ENCODE data around the gene PODN.

Gene PODN

DNA sequence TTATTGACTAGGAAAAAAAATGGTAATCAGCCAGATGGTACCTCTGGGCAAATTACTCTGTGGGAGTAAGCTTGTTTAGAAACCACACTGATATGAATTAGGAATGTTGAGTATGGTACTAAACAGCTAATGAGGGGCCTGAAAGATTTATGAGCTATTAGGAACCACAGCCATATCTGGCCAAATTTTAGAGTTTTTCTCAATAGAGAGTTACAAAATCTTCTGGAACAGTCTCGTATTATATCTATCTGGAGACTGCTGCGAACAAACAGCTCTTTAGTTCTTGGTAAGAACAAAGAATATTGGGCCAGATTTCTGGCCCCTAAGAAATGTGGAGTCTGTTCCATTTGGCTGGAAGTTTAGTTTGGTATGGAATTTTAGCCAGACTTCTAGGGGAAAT is 4.9 kb upstream of the PODN start (continued):
- TF ChIP-seq, protein P1, sequence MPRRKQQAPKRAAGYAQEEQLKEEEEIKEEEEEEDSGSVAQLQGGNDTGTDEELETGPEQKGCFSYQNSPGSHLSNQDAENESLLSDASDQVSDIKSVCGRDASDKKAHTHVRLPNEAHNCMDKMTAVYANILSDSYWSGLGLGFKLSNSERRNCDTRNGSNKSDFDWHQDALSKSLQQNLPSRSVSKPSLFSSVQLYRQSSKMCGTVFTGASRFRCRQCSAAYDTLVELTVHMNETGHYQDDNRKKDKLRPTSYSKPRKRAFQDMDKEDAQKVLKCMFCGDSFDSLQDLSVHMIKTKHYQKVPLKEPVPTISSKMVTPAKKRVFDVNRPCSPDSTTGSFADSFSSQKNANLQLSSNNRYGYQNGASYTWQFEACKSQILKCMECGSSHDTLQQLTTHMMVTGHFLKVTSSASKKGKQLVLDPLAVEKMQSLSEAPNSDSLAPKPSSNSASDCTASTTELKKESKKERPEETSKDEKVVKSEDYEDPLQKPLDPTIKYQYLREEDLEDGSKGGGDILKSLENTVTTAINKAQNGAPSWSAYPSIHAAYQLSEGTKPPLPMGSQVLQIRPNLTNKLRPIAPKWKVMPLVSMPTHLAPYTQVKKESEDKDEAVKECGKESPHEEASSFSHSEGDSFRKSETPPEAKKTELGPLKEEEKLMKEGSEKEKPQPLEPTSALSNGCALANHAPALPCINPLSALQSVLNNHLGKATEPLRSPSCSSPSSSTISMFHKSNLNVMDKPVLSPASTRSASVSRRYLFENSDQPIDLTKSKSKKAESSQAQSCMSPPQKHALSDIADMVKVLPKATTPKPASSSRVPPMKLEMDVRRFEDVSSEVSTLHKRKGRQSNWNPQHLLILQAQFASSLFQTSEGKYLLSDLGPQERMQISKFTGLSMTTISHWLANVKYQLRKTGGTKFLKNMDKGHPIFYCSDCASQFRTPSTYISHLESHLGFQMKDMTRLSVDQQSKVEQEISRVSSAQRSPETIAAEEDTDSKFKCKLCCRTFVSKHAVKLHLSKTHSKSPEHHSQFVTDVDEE (CRISPR knock-in tag; IDR thresholded peaks at IDR 0.05) = no peak
- no peak for TF ChIP-seq ZC3H10 (CRISPR knock-in tag; IDR thresholded peaks at IDR 0.05)
- no peak for TF ChIP-seq ARNTL (CRISPR knock-in tag; IDR thresholded peaks at IDR 0.05; ENCODE audit: borderline replicate concordance, low read depth)
- no peak for TF ChIP-seq GLIS3 (CRISPR knock-in tag; IDR thresholded peaks at IDR 0.05)

DNA sequence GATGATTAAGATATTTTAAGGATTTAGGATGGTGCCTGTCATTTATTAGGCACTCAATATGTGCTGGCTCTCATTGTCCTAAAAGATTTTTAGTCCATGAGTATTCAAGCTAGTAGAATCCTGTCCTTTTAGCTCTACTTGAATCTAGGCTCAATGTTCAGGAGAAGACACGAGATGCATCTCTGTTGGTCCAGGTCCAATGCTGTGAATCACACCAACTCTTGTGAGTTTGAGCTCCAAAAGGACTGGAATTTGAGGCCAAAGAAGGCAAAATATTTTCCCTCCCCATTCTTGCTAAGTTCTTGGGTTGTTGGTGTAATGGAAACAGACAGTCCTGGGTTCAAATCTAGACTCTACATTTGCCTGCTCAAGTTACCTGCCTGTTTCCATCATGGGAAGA is 1.4 kb upstream of the PODN start:
- no peak for TF ChIP-seq ZNF565 (CRISPR knock-in tag; conservative IDR thresholded peaks at IDR 0.05; ENCODE audit: low read depth)
- no peak for TF ChIP-seq ZC3H10 (CRISPR knock-in tag; IDR thresholded peaks at IDR 0.05)
- TF ChIP-seq, protein P2, sequence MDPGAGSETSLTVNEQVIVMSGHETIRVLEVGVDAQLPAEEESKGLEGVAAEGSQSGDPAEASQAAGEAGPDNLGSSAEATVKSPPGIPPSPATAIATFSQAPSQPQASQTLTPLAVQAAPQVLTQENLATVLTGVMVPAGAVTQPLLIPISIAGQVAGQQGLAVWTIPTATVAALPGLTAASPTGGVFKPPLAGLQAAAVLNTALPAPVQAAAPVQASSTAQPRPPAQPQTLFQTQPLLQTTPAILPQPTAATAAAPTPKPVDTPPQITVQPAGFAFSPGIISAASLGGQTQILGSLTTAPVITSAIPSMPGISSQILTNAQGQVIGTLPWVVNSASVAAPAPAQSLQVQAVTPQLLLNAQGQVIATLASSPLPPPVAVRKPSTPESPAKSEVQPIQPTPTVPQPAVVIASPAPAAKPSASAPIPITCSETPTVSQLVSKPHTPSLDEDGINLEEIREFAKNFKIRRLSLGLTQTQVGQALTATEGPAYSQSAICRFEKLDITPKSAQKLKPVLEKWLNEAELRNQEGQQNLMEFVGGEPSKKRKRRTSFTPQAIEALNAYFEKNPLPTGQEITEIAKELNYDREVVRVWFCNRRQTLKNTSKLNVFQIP (CRISPR knock-in tag; IDR thresholded peaks at IDR 0.05; ENCODE audit: borderline replicate concordance, low read depth) = no peak
- no peak for TF ChIP-seq TOX (CRISPR knock-in tag; IDR thresholded peaks at IDR 0.05; ENCODE audit: borderline replicate concordance)
- no peak for TF ChIP-seq ZFP3 (CRISPR knock-in tag; IDR thresholded peaks at IDR 0.05)
- TF ChIP-seq GLIS3 (CRISPR knock-in tag; IDR thresholded peaks at IDR 0.05) = no peak
- TF ChIP-seq, protein P3, sequence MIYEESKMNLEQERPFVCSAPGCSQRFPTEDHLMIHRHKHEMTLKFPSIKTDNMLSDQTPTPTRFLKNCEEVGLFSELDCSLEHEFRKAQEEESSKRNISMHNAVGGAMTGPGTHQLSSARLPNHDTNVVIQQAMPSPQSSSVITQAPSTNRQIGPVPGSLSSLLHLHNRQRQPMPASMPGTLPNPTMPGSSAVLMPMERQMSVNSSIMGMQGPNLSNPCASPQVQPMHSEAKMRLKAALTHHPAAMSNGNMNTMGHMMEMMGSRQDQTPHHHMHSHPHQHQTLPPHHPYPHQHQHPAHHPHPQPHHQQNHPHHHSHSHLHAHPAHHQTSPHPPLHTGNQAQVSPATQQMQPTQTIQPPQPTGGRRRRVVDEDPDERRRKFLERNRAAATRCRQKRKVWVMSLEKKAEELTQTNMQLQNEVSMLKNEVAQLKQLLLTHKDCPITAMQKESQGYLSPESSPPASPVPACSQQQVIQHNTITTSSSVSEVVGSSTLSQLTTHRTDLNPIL (CRISPR knock-in tag; IDR thresholded peaks at IDR 0.05; ENCODE audit: low read depth) = no peak
- no peak for TF ChIP-seq RARB (CRISPR knock-in tag; IDR thresholded peaks at IDR 0.05)
- no peak for TF ChIP-seq ESRRG (CRISPR knock-in tag; IDR thresholded peaks at IDR 0.05)
- no peak for TF ChIP-seq ZNF70 (CRISPR knock-in tag; IDR thresholded peaks at IDR 0.05)
- no peak for TF ChIP-seq SNAI2 (CRISPR knock-in tag; IDR thresholded peaks at IDR 0.05)
- TF ChIP-seq BACH2 (CRISPR knock-in tag; IDR thresholded peaks at IDR 0.05; ENCODE audit: borderline replicate concordance) = no peak
- TF ChIP-seq, protein P4, sequence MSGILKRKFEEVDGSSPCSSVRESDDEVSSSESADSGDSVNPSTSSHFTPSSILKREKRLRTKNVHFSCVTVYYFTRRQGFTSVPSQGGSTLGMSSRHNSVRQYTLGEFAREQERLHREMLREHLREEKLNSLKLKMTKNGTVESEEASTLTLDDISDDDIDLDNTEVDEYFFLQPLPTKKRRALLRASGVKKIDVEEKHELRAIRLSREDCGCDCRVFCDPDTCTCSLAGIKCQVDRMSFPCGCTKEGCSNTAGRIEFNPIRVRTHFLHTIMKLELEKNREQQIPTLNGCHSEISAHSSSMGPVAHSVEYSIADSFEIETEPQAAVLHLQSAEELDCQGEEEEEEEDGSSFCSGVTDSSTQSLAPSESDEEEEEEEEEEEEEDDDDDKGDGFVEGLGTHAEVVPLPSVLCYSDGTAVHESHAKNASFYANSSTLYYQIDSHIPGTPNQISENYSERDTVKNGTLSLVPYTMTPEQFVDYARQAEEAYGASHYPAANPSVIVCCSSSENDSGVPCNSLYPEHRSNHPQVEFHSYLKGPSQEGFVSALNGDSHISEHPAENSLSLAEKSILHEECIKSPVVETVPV (CRISPR knock-in tag; IDR thresholded peaks at IDR 0.05) = no peak
- no peak for TF ChIP-seq CSDC2 (CRISPR knock-in tag; IDR thresholded peaks at IDR 0.05)
- no peak for TF ChIP-seq OSR1 (CRISPR knock-in tag; IDR thresholded peaks at IDR 0.05)
- no peak for TF ChIP-seq PPARA (CRISPR knock-in tag; IDR thresholded peaks at IDR 0.05; ENCODE audit: borderline replicate concordance)
- TF ChIP-seq ISL1 (CRISPR knock-in tag; IDR thresholded peaks at IDR 0.05) = no peak
- ATAC-seq = no peak

DNA sequence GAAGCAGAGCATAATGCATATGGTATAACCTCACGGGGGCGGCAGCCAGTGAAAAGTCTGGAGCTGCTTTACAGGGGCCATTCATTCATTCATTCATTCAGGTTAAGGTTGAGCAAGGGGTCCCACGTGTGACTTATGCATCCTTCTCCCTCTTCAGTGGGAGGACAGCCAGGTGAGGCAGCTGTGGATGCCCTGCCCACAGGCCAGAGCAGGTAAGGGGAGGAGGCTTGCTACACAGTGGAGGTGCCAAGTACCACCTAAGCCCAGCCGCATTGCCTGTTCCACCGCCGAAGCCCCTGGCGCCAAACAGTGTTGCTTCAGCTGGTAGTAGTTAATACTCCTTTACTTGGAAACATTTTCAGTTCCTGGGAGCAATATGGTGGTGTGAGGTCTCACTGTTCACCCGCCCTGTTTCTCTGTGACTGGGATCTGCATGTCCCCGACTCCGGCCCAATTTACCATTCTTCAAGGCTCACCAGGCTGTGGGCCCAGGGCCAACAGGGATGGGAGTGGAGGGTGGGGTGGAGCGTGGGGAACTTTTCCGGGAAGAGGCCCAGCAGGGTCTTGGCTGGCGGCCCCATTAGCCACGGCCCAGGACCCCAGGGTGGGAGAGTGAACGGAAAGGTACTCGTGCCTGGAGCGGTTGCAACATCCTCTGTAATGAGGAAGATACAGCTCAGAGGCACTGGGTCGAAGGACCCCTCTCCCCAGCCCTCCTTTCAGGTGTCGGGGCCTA is 722 bp upstream of the PODN start:
- no peak for ATAC-seq

More for the DNA sequence above, 722 bp upstream of the PODN start:
- TF ChIP-seq, protein P2 (CRISPR knock-in tag; IDR thresholded peaks at IDR 0.05; ENCODE audit: borderline replicate concordance, low read depth) = no peak
- no peak for TF ChIP-seq CSDC2 (CRISPR knock-in tag; IDR thresholded peaks at IDR 0.05)
- TF ChIP-seq, protein P3 (CRISPR knock-in tag; IDR thresholded peaks at IDR 0.05; ENCODE audit: low read depth) = no peak
- TF ChIP-seq ESRRG (CRISPR knock-in tag; IDR thresholded peaks at IDR 0.05) = no peak
- no peak for TF ChIP-seq ZC3H10 (CRISPR knock-in tag; IDR thresholded peaks at IDR 0.05)
- TF ChIP-seq ZNF70 (CRISPR knock-in tag; IDR thresholded peaks at IDR 0.05) = no peak
- TF ChIP-seq ARNTL (CRISPR knock-in tag; IDR thresholded peaks at IDR 0.05; ENCODE audit: borderline replicate concordance, low read depth) = no peak
- TF ChIP-seq GLIS3 (CRISPR knock-in tag; IDR thresholded peaks at IDR 0.05) = no peak

Data from SK-N-SH treated with all-trans-retinoic acid at 6 μM for 48 hours (cell line).